Medulla oblongata (tissue), 1 donor: ENCODE measurements around the gene LEMD1.
"Not testable (repeated sequence)": the region's sequence is repeated elsewhere in the genome, so short reads cannot be mapped to it uniquely, and the experiment has no call there.

Experiments
- DNase-seq: peaks from one replicate; pipeline ENCODE4 v3.0.0-alpha.2; 2015; ENCODE audit errors: extremely low spot score

LEMD1 gene

GRCh38 chr1:205381305-205381704 is 40.6 kb downstream of the LEMD1 start:
- DNase-seq, result no peak

GRCh38 chr1:205380882-205381281 is 41.0 kb downstream of the LEMD1 start:
- DNase-seq, result no peak

- no peak for DNase-seq
Measured at GRCh38 chr1:205379056-205379455, 42.8 kb downstream of the LEMD1 start.

- DNase-seq, result no peak
Measured at GRCh38 chr1:205377355-205377754, 44.5 kb downstream of the LEMD1 start.

- DNase-seq, result no peak
Measured at GRCh38 chr1:205376739-205377138, 45.1 kb downstream of the LEMD1 start.

GRCh38 chr1:205375835-205376545 is 45.9 kb downstream of the LEMD1 start:
- peak; percentile 42 for DNase-seq

GRCh38 chr1:205374210-205375078 is 47.4 kb downstream of the LEMD1 start:
- no peak for DNase-seq

GRCh38 chr1:205373798-205374175 is 48.1 kb downstream of the LEMD1 start:
- no peak for DNase-seq

GRCh38 chr1:205373022-205373797 is 48.6 kb downstream of the LEMD1 start:
- DNase-seq, result no peak

GRCh38 chr1:205371871-205372660 is 49.8 kb downstream of the LEMD1 start:
- DNase-seq, result no peak

GRCh38 chr1:205370780-205371179 is 51.1 kb downstream of the LEMD1 start:
- no peak for DNase-seq

GRCh38 chr1:205369701-205370123 is 52.1 kb downstream of the LEMD1 start:
- peak; percentile 60 for DNase-seq

GRCh38 chr1:205368478-205368877 is 53.4 kb downstream of the LEMD1 start:
- no peak for DNase-seq

- DNase-seq, result no peak
Measured at GRCh38 chr1:205365945-205366463, 55.9 kb downstream of the LEMD1 start.

GRCh38 chr1:205365086-205365485 is 56.8 kb downstream of the LEMD1 start:
- DNase-seq, result not testable (repeated sequence)

- no peak for DNase-seq
Measured at GRCh38 chr1:205360891-205361290, 61.0 kb downstream of the LEMD1 start.

- peak; percentile 65 for DNase-seq
Measured at GRCh38 chr1:205359771-205360565, 61.9 kb downstream of the LEMD1 start.

- no peak for DNase-seq
Measured at GRCh38 chr1:205358579-205358978, 63.3 kb downstream of the LEMD1 start.

- no peak for DNase-seq
Measured at GRCh38 chr1:205357567-205357966, 64.3 kb downstream of the LEMD1 start.

GRCh38 chr1:205356440-205357139 is 65.3 kb downstream of the LEMD1 start, which contains the start of gene KLHDC8A:
Gene KLHDC8A, minus strand, starts transcription at chr1:205356922. Its CDS starts 13,318 bp downstream, at chr1:205343604.
- DNase-seq, result peak; percentile 42
